Tibial artery (tissue), 4 donors: Measurements from ENCODE around the gene TRPV5.
A peak's percentile ranks its signal among the peaks of the same experiment; 100 is the strongest.

ENCODE experiments used
- DNase-seq, 2 donors: peaks; one replicate each; pipeline ENCODE4 v3.0.0-alpha.2; 2019
- H3K27ac ChIP-seq, 2 donors: fragments of 200-600 bp; sonication (generic) in 1 of 2; 1 replicate in 1 of 2; 2 replicates in 1 of 2; pipeline ENCODE4 v1.5.1; 2018 to 2019; ENCODE audit warnings: mild to moderate bottlenecking in 1 of 2
- H3K27me3 ChIP-seq, 2 donors: fragments of 200-600 bp; sonication (generic) in 1 of 2; one replicate each; pipeline versions ENCODE4 v1.5.1 to v1.6.0; 2016 to 2019
- H3K36me3 ChIP-seq, 3 donors: fragments of 200-600 bp; sonication (generic) in 2 of 3; one replicate each; pipeline ENCODE4 v1.5.1; 2016 to 2019; ENCODE audit warnings: mild to moderate bottlenecking in 2 of 3
- H3K4me1 ChIP-seq, 4 donors: fragments of 200-600 bp; sonication (generic) in 2 of 4; 1 replicate in 3 of 4; 2 replicates in 1 of 4; pipeline ENCODE4 v1.5.1; 2016 to 2019
- H3K4me3 ChIP-seq, 2 donors: fragments of 200-600 bp; sonication (generic) in 1 of 2; 1 replicate in 1 of 2; 2 replicates in 1 of 2; pipeline ENCODE4 v1.5.1; 2018 to 2019; ENCODE audit warnings: mild to moderate bottlenecking in 2 of 2
- H3K9me3 ChIP-seq, 3 donors: fragments of 200-600 bp; sonication (generic) in 1 of 3; one replicate each; pipeline ENCODE4 v1.5.1; 2016 to 2019
- CTCF ChIP-seq, 2 experiments: fragments of 200-600 bp in 1 of 2; fragments of 450-650 bp in 1 of 2; IDR thresholded peaks; one replicate each; pipeline ENCODE4 v1.5.1; 2017 to 2019; ENCODE audit warnings: antibody characterized with exemption in 2 of 2, mild to moderate bottlenecking in 1 of 2, moderate library complexity in 1 of 2
- intact Hi-C: fragments of 100-400 bp; cut with DNase I; formaldehyde crosslinking; loops from one replicate; pipeline ENCODE4 v1.15.0; 2023; ENCODE audit warnings: low total_unique reads

TRPV5 gene

DNA sequence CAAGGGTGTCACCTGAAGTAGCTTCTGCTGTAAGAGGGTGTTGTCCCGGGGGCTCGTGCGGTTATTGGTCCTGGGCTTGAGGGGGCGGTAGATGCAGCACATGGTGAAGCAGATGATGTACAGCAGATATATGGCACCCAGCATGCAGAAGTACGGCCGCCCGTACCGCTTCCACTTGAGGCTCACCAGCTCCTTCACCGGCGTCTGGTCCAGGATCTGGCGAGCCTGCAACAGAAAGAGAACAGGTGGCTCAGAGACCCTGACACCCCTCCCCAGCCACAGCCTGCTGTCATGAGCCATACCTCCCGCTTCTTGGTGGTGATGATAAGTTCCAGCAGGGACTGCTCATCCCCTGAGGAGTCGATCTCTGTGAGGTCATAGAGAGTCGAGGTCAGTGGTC is 58.1 kb downstream of the TRPV5 start:
- peaks cover 0 to 19% of the 10 kb centered on the region in 2 donors for H3K27me3 ChIP-seq
- no peaks in the 10 kb centered on the region for H3K4me1 ChIP-seq
- intact Hi-C loops: no loop called here
- peak in 1 of 2 donors; percentile 17 for DNase-seq
- H3K27ac ChIP-seq: no peak overlapping the region
- TF ChIP-seq CTCF (IDR thresholded peaks at IDR 0.05): no peak
- no peak overlapping the region for H3K4me3 ChIP-seq
- H3K36me3 ChIP-seq: peaks cover 0 to 31% (median 6%) of the 10 kb centered on the region in 3 donors
- no peaks in the 10 kb centered on the region for H3K9me3 ChIP-seq

DNA sequence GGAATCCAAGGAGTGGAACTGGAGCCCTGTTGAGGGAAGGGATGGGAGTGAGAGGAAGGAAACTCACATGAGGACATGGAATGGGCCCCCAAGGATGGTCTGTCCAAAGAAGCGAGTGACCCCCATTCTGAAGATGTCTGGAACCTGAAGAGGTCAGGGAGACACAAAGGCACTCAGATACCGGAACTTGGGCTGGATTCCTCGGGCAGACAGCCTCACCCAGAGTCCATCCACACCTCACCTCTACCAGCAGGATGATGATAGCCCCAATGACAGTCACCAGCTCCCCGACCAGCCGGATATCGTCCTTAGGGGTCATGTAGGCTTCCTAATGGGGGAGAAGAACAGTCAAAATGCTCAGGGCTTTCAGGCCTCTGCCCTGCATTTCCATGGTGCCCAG is 58.7 kb downstream of the TRPV5 start:
- peak in 1 of 2 donors; percentile 15 for DNase-seq
- intact Hi-C loops: no loop called here

GRCh38 chr7:142874409-142874808 is 59.1 kb downstream of the TRPV5 start:
- no peak overlapping the region for H3K27ac ChIP-seq
- peaks cover 0 to 41% (median 11%) of the 10 kb centered on the region in 3 donors for H3K36me3 ChIP-seq
- intact Hi-C loops: no loop called here
- H3K27me3 ChIP-seq: peaks cover 0 to 9% of the 10 kb centered on the region in 2 donors
- peak in 1 of 2 donors; percentile 10 for DNase-seq
- no peak overlapping the region for H3K4me3 ChIP-seq
- no peaks in the 10 kb centered on the region for H3K9me3 ChIP-seq
- no peaks in the 10 kb centered on the region for H3K4me1 ChIP-seq
- TF ChIP-seq CTCF (IDR thresholded peaks at IDR 0.05): no peak

More for the DNA sequence above, 58.7 kb downstream of the TRPV5 start:
- H3K27me3 ChIP-seq: peaks cover 0 to 13% of the 10 kb centered on the region in 2 donors
- no peak for TF ChIP-seq CTCF (IDR thresholded peaks at IDR 0.05)
- no peak overlapping the region for H3K4me3 ChIP-seq
- no peak overlapping the region for H3K27ac ChIP-seq
- no peaks in the 10 kb centered on the region for H3K4me1 ChIP-seq
- peaks cover 0 to 37% (median 11%) of the 10 kb centered on the region in 3 donors for H3K36me3 ChIP-seq
- no peaks in the 10 kb centered on the region for H3K9me3 ChIP-seq

- Histone ChIP-seq H3K27ac (no peak overlapping the region), H3K4me3 (no peak overlapping the region), H3K27me3 (peaks cover 0 to 6% of the 10 kb centered on the region in 2 donors), H3K4me1 (no peaks in the 10 kb centered on the region), H3K9me3 (no peaks in the 10 kb centered on the region), H3K36me3 (peaks cover 0 to 47% (median 14%) of the 10 kb centered on the region in 3 donors)
- no peak for TF ChIP-seq CTCF (IDR thresholded peaks at IDR 0.05)
- no peak for DNase-seq
- intact Hi-C loops: no loop called here
Measured at GRCh38 chr7:142873871-142874270, 59.7 kb downstream of the TRPV5 start.

DNA sequence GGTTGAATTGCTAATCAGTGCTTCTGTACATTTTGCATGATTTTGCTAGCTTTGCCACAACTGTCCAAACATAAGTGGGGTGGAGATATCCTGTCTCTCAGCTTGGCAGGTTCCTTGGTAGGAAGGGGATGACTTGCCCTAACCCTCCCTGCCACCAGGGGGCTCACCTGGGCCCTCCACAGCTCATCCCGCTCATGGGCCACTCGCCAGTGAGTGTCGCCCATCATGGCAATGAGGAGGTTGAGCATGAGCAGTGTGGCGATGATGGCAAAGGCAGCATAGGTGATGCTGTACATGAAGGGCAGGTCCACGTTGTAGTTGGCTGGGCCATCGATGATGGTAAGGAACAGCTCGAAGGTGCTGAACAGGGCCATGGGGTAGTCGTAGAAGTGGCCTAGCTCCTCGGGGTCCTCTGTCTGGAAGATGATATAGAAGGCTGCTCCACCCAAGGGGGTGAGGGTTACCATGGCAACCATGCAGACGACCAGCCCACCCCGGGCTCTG is 60.2 kb downstream of the TRPV5 start:
- Histone ChIP-seq H3K27me3 (peaks cover 0 to 4% of the 10 kb centered on the region in 2 donors), H3K36me3 (peaks cover 0 to 52% (median 20%) of the 10 kb centered on the region in 3 donors), H3K27ac (no peak overlapping the region), H3K9me3 (no peaks in the 10 kb centered on the region), H3K4me3 (no peak overlapping the region), H3K4me1 (no peaks in the 10 kb centered on the region)
- intact Hi-C loops: no loop called here
- no peak for DNase-seq
- peak; percentile 6 to 28 for TF ChIP-seq CTCF (IDR thresholded peaks at IDR 0.05)
